Measurements from ENCODE around the gene POU2F1. TPM values are rescaled to one million over a fixed set of nuclear protein-coding genes. Genes with fewer than 3 reads are reported as not detected.

POU2F1 gene
- total RNA-seq, 4 donors from 2014 or later = 21.0 to 33.7 (median 21.8) TPM

DNA sequence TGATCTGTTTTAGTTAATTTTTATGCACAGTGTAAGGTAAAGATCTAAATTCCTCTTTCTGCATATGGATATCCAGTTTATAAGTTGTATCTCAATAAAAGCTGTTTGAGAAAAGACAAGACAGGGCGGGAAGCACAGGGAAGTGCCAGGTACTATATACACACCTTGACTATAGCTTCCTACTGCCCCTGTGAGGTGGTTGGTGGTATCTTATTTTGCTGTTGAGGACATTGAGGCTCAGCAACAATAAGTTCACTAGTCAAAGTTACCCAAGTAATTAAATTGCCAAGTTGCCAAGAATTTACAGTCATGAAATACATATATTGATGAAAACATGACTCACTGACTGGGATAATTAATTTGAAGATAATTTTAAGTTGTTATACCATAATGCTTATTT, 188.5 kb downstream of the POU2F1 start:
- Histone ChIP-seq H3K9me3 (no peaks in the 10 kb centered on the region), H3K27ac (no peak overlapping the region), H3K27me3 (no peaks in the 10 kb centered on the region), H3K4me1 (no peaks in the 10 kb centered on the region), H3K36me3 (peaks cover 0 to 65% (median 0%) of the 10 kb centered on the region in 3 donors), H3K4me3 (no peak overlapping the region)
- DNase-seq (ENCODE audit: low spot score in 2 of 2) = no peak
- 93 to 95% methylated on average over 1 of the region's 1 CpG for WGBS, 2 donors
- TF ChIP-seq, protein P1, sequence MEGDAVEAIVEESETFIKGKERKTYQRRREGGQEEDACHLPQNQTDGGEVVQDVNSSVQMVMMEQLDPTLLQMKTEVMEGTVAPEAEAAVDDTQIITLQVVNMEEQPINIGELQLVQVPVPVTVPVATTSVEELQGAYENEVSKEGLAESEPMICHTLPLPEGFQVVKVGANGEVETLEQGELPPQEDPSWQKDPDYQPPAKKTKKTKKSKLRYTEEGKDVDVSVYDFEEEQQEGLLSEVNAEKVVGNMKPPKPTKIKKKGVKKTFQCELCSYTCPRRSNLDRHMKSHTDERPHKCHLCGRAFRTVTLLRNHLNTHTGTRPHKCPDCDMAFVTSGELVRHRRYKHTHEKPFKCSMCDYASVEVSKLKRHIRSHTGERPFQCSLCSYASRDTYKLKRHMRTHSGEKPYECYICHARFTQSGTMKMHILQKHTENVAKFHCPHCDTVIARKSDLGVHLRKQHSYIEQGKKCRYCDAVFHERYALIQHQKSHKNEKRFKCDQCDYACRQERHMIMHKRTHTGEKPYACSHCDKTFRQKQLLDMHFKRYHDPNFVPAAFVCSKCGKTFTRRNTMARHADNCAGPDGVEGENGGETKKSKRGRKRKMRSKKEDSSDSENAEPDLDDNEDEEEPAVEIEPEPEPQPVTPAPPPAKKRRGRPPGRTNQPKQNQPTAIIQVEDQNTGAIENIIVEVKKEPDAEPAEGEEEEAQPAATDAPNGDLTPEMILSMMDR (IDR thresholded peaks at IDR 0.05) = no peak
- TF ChIP-seq POLR2A (IDR thresholded peaks at IDR 0.05) (no peak), EP300 (IDR thresholded peaks at IDR 0.05) (no peak)

DNA sequence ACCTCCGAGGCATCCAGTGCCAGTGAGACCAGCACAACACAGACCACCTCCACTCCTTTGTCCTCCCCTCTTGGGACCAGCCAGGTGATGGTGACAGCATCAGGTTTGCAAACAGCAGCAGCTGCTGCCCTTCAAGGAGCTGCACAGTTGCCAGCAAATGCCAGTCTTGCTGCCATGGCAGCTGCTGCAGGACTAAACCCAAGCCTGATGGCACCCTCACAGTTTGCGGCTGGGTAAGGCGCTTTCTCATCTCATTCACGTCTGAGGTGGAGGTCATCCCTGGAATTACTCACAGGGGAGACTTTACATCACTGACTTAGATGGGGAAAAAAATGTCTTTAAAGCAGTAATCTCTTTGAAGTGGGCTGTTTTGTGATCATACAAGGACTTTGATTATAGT, 191.4 kb downstream of the POU2F1 start:
- Histone ChIP-seq H3K36me3 (peaks cover 0 to 75% (median 0%) of the 10 kb centered on the region in 3 donors), H3K9me3 (no peaks in the 10 kb centered on the region), H3K27ac (no peak overlapping the region), H3K4me1 (no peaks in the 10 kb centered on the region), H3K4me3 (no peak overlapping the region), H3K27me3 (no peaks in the 10 kb centered on the region)
- WGBS, 2 donors = 87 to 91% methylated on average over 4 of the region's 4 CpGs
- TF ChIP-seq, protein P1 (IDR thresholded peaks at IDR 0.05) = no peak
- TF ChIP-seq POLR2A (IDR thresholded peaks at IDR 0.05) = no peak
- TF ChIP-seq EP300 (IDR thresholded peaks at IDR 0.05) = no peak
- DNase-seq (ENCODE audit: low spot score in 2 of 2) = no peak

DNA sequence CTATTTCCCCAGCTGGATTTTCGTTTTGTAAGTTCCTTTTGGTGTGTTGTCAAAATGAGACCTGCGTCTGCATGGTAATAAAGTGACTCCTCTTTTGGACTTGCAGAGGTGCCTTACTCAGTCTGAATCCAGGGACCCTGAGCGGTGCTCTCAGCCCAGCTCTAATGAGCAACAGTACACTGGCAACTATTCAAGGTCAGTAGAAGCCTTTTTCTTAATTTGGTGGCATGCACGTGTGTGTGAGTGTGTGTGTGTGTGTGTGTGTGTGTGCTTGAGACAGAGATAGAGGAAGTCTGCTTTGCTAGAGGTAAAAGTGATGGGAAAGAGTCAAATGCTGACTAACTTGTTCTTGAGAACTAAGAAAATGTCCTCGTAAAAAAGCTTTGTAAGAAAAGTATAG, 192.2 kb downstream of the POU2F1 start:
- DNase-seq (ENCODE audit: low spot score in 2 of 2) = no peak

DNA sequence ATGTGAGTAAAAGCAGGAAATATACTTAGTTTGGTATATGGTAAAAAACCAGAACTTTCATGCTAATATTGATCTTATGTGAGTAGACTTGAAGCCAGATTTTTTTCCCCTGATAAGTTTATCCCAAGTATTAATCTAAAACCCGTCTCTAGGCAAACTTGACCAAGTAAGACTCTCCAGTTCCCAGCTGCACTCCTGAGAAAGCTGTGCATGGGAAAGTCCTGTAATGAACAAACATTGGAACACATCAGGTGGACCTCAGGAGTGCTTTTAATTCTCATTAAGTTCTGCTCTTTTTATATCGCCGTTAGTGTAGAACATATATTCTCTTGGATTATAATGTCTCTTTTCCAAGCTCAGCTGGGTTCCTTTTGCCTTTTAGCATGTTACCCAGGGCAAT, 192.6 kb downstream of the POU2F1 start:
- WGBS, 2 donors = 90 to 96% methylated on average over 3 of the region's 3 CpGs
- TF ChIP-seq EP300 (IDR thresholded peaks at IDR 0.05) (no peak), POLR2A (IDR thresholded peaks at IDR 0.05) (no peak)
- TF ChIP-seq, protein P1 (IDR thresholded peaks at IDR 0.05) = no peak
- DNase-seq (ENCODE audit: low spot score in 2 of 2) = no peak
- Histone ChIP-seq H3K27ac (no peak overlapping the region), H3K4me1 (peaks cover 0 to 7% (median 1%) of the 10 kb centered on the region in 4 donors), H3K4me3 (no peak overlapping the region), H3K36me3 (peaks cover 0 to 65% (median 0%) of the 10 kb centered on the region in 3 donors), H3K27me3 (no peaks in the 10 kb centered on the region), H3K9me3 (no peaks in the 10 kb centered on the region)

More for the DNA sequence above, 192.2 kb downstream of the POU2F1 start:
- Histone ChIP-seq H3K4me3 (no peak overlapping the region), H3K27ac (no peak overlapping the region), H3K4me1 (peaks cover 0 to 7% (median 1%) of the 10 kb centered on the region in 4 donors), H3K27me3 (no peaks in the 10 kb centered on the region), H3K9me3 (no peaks in the 10 kb centered on the region), H3K36me3 (peaks cover 0 to 69% (median 0%) of the 10 kb centered on the region in 3 donors)
- 76 to 79% methylated on average over 5 of the region's 5 CpGs for WGBS, 2 donors
- TF ChIP-seq POLR2A (IDR thresholded peaks at IDR 0.05) (no peak), EP300 (IDR thresholded peaks at IDR 0.05) (no peak)
- TF ChIP-seq, protein P1 (IDR thresholded peaks at IDR 0.05) = no peak

DNA sequence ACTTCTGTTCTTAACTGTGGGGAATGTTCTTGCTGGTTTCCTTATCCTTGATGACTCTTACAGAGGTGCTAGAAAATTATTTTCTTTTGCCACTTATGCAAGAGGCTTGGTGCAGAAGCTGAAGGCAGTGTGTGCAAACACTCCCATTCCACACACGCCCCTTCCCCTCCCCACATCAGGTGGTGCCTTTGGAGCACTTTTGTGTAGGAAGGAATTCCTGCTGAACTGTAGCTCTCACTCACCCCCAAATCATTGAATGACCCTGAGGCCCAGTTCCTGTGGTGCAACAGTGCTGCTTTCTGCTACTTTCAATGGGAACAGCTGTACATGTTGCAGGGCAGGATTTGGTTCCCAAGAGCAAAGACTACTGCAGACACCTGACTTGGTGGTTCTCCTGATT, 195.8 kb downstream of the POU2F1 start:
- Histone ChIP-seq H3K9me3 (no peaks in the 10 kb centered on the region), H3K27me3 (no peaks in the 10 kb centered on the region), H3K4me3 (no peak overlapping the region), H3K4me1 (peaks cover 0 to 7% (median 1%) of the 10 kb centered on the region in 4 donors), H3K27ac (no peak overlapping the region), H3K36me3 (peaks cover 0 to 51% (median 0%) of the 10 kb centered on the region in 3 donors)
- WGBS, 2 donors = 95 to 96% methylated on average over 1 of the region's 1 CpG
- TF ChIP-seq, protein P1 (IDR thresholded peaks at IDR 0.05) = no peak
- TF ChIP-seq POLR2A (IDR thresholded peaks at IDR 0.05) (no peak), EP300 (IDR thresholded peaks at IDR 0.05) (no peak)
- DNase-seq (ENCODE audit: low spot score in 2 of 2) = no peak

Data from tibial nerve (tissue), 4 donors.